ENCODE measurements around the gene CYP4B1.
"Not testable (repeated sequence)": the region's sequence is repeated elsewhere in the genome, so short reads cannot be mapped to it uniquely, and the experiment has no call there.

The CYP4B1 gene

GRCh38 chr1:46813858-46814396 is 15.1 kb downstream of the CYP4B1 start:
- DNase-seq (ENCODE audit: low read depth in 2 of 2), result no peak

GRCh38 chr1:46815133-46815532 is 16.3 kb downstream of the CYP4B1 start:
- no peak for DNase-seq (ENCODE audit: low read depth in 2 of 2)

GRCh38 chr1:46816930-46817329 is 18.1 kb downstream of the CYP4B1 start:
- no peak for DNase-seq (ENCODE audit: low read depth in 2 of 2)

- no peak for DNase-seq (ENCODE audit: low read depth in 2 of 2)
Measured at GRCh38 chr1:46817814-46818213, 19.0 kb downstream of the CYP4B1 start.

GRCh38 chr1:46818591-46818990 is 19.7 kb downstream of the CYP4B1 start:
- DNase-seq (ENCODE audit: low read depth in 2 of 2), result no peak

GRCh38 chr1:46819335-46819734 is 20.5 kb downstream of the CYP4B1 start:
- no peak for DNase-seq (ENCODE audit: low read depth in 2 of 2)

- no peak for DNase-seq (ENCODE audit: low read depth in 2 of 2)
Measured at GRCh38 chr1:46820076-46820475, 21.2 kb downstream of the CYP4B1 start.

- no peak for DNase-seq (ENCODE audit: low read depth in 2 of 2)
Measured at GRCh38 chr1:46820560-46821060, 21.8 kb downstream of the CYP4B1 start.

- no peak for DNase-seq (ENCODE audit: low read depth in 2 of 2)
Measured at GRCh38 chr1:46822248-46822826, 23.5 kb downstream of the CYP4B1 start.

- DNase-seq (ENCODE audit: low read depth in 2 of 2), result no peak
Measured at GRCh38 chr1:46823151-46823550, 24.3 kb downstream of the CYP4B1 start.

GRCh38 chr1:46826892-46827291 is 28.0 kb downstream of the CYP4B1 start:
- not testable (repeated sequence) for DNase-seq (ENCODE audit: low read depth in 2 of 2)

- DNase-seq (ENCODE audit: low read depth in 2 of 2), result no peak
Measured at GRCh38 chr1:46830665-46831322, 31.9 kb downstream of the CYP4B1 start.

- not testable (repeated sequence) for DNase-seq (ENCODE audit: low read depth in 2 of 2)
Measured at GRCh38 chr1:46835469-46835868, 36.6 kb downstream of the CYP4B1 start.

GRCh38 chr1:46846386-46846785 is 47.5 kb downstream of the CYP4B1 start:
- not testable (repeated sequence) for DNase-seq (ENCODE audit: low read depth in 2 of 2)

GRCh38 chr1:46857660-46858065 is 58.8 kb downstream of the CYP4B1 start:
- not testable (repeated sequence) for DNase-seq (ENCODE audit: low read depth in 2 of 2)

- no peak for DNase-seq (ENCODE audit: low read depth in 2 of 2)
Measured at GRCh38 chr1:46862348-46862747, 63.5 kb downstream of the CYP4B1 start.
